Astrocyte (in vitro differentiated cells and primary cell): ENCODE results near the gene TRIM41.

Experiments used
- EZH2 ChIP-seq: IDR thresholded peaks from 2 replicates; pipeline ENCODE4 v1.6.1; 2012; ENCODE audit warnings: mild to moderate bottlenecking, low read length, inconsistent platforms; ENCODE audit not compliant: insufficient read depth
- TF ChIP-seq, protein P1 (sequence below): IDR thresholded peaks from 2 replicates; pipeline ENCODE4 v1.5.1; 2011; ENCODE audit warnings: low read depth, mild to moderate bottlenecking, inconsistent platforms, low read length, moderate library complexity; ENCODE audit not compliant: insufficient read depth

GRCh38 chr5:181188700-181189362 is 34.2 kb upstream of the TRIM41 start:
- no peak for TF ChIP-seq EZH2
- TF ChIP-seq, protein P1, sequence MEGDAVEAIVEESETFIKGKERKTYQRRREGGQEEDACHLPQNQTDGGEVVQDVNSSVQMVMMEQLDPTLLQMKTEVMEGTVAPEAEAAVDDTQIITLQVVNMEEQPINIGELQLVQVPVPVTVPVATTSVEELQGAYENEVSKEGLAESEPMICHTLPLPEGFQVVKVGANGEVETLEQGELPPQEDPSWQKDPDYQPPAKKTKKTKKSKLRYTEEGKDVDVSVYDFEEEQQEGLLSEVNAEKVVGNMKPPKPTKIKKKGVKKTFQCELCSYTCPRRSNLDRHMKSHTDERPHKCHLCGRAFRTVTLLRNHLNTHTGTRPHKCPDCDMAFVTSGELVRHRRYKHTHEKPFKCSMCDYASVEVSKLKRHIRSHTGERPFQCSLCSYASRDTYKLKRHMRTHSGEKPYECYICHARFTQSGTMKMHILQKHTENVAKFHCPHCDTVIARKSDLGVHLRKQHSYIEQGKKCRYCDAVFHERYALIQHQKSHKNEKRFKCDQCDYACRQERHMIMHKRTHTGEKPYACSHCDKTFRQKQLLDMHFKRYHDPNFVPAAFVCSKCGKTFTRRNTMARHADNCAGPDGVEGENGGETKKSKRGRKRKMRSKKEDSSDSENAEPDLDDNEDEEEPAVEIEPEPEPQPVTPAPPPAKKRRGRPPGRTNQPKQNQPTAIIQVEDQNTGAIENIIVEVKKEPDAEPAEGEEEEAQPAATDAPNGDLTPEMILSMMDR: no peak
